RWPE1 (cell line): ENCODE measurements around the gene ERFE.
A peak's percentile ranks its signal among the peaks of the same experiment; 100 is the strongest.

Experiments
- CTCF ChIA-PET: fragments of 350-600 bp; sonication (Branson Sonifier 250); formaldehyde crosslinking; extraction: SDS; loops from one replicate; lab custom pipeline; 2021; lab: Yijun Ruan, JAX
- POLR2A ChIA-PET: fragments of 400-600 bp; formaldehyde crosslinking; extraction: SDS; loops from one replicate; lab custom pipeline; 2020; ENCODE audit warnings: antibody characterized with exemption; ENCODE audit not compliant: low non-redundant PET; lab: Yijun Ruan, JAX
- DNase-seq: peaks from one replicate; pipeline ENCODE4 v3.0.0; 2012; ENCODE audit warnings: low spot score
- H3K27ac ChIP-seq: fragments of 450-650 bp; 2 replicates; pipeline ENCODE4 v1.5.1; 2017
- TF ChIP-seq, protein P1 (sequence below): fragments of 450-650 bp; conservative IDR thresholded peaks from 2 replicates; pipeline ENCODE4 v1.5.1; 2017; ENCODE audit warnings: low read depth, mild to moderate bottlenecking

ERFE gene

DNA sequence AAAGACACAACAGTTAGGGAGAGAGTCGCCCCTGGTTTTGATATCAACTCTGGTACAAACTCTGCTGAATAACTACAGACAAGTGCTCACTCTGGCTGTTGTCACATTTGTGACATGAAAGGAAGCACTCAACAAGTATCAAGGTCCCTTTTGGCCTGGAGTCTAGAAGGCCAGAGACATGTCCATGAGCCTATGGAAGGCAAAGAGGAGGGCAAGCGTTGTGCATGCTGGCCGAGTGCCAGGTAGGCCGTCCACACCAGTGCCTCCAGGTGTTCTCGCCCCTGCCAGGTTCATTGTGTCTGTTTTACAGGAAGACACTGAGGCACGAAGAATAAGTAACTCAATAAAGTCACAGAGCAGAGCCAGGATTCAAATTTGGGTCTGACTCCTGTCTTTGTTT is 23.6 kb downstream of the ERFE start:
- ChIA-PET POLR2A (no interaction called here), CTCF (no interaction called here)
- TF ChIP-seq, protein P1, sequence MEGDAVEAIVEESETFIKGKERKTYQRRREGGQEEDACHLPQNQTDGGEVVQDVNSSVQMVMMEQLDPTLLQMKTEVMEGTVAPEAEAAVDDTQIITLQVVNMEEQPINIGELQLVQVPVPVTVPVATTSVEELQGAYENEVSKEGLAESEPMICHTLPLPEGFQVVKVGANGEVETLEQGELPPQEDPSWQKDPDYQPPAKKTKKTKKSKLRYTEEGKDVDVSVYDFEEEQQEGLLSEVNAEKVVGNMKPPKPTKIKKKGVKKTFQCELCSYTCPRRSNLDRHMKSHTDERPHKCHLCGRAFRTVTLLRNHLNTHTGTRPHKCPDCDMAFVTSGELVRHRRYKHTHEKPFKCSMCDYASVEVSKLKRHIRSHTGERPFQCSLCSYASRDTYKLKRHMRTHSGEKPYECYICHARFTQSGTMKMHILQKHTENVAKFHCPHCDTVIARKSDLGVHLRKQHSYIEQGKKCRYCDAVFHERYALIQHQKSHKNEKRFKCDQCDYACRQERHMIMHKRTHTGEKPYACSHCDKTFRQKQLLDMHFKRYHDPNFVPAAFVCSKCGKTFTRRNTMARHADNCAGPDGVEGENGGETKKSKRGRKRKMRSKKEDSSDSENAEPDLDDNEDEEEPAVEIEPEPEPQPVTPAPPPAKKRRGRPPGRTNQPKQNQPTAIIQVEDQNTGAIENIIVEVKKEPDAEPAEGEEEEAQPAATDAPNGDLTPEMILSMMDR = no peak
- DNase-seq = no peak
- 0 out of 2 replicates have a peak overlapping the region, but pooled peaks have one; percentile 35 for H3K27ac ChIP-seq

DNA sequence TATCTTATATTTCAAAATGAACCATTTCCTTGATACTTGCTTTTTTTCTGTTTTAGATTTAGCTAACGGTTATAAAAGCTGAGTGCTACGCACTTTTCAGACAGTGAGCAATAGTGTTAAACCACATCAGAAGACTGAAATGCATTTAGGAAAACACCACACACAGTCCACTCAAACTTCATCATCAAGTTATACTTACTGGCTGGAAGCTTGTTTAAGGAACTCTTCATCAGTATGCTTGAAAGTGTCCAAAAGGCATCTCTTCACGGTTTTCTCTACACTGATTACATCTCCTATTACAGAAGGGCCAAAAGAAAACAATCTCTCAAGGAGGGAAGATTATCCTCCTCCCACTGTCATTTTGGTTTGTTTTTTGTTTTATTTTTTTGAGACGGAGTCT is 25.1 kb downstream of the ERFE start:
- no peak overlapping the region for H3K27ac ChIP-seq
- TF ChIP-seq, protein P1 = no peak
- ChIA-PET CTCF (interaction anchor here (0.7 kb wide), 1 partner anchor 41 kb away, joined by 5 read pairs; no protein-coding TSS in a partner anchor), POLR2A (no interaction called here)
- DNase-seq = no peak

DNA sequence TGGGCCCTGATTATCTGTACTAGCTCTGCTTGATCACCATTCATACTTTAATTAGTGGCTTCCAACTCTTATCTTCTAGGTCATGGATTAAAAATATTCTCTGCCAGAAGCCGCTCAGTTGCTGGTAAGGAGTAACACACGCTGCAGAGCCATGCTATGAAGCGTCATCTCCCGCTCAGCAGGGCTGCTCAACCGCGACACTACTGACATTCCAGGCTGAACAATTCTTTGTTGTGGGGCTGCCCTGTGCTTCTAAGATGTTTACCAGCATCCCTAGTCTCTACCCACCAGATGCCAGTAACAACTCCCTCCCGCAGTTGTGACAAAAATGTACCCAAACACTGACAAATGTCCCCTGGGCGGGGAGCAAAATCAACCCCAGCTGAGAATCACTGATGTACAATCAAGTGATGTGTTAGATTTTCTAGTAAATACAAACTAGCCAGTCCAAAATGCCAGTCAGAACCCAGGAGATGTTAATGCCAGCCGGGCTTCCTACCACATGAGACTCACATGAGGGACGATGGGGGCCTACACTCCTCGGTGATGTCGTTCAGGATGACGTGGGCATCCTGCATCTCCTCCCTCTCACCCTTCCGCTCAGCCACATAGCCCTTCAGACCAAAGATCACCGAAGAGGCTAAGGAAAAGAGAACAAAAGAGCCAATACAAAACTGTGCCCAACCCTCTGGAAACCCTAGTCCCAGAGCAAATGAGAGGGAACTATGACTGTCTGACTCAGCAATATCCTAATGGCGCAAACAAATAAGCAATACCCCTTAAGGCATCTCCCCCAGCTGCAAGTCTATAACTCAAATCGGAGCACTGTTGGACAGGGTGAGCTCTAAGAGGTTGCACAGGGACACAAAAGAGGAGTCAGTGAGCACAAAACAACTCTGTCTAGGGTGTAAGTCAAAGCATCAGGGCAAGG is 29.1 kb downstream of the ERFE start:
- ChIA-PET CTCF (interaction anchor here (0.9 kb wide), 1 partner anchor 10 kb away, joined by 4 read pairs; no protein-coding TSS in a partner anchor), POLR2A (no interaction called here)
- DNase-seq = no peak
- H3K27ac ChIP-seq = no peak overlapping the region
- TF ChIP-seq, protein P1 = no peak

DNA sequence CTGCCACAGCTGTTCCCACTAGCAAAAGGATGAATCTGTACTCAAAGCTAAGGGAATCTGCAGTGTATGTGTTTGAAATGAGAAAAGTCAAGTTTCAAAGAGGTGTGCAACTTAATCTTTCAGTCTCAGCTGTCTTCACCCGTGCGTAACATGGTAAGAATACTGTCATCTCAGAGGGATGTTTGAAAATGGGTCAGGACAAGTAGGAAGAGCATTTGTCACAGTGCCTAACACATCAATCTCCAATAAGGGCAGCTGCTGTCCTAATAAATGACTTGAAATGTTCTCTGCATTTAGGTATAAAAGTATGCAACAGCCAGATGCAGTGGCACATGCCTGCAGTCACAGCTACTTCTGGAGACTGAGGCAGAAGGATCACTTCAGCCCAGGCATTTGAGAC is 31.7 kb downstream of the ERFE start:
- TF ChIP-seq, protein P1 = no peak
- no peak for DNase-seq
- no peak overlapping the region for H3K27ac ChIP-seq
- POLR2A ChIA-PET = interaction anchor here (0.6 kb wide), 1 partner anchor 213 kb away, joined by 3 read pairs; no protein-coding TSS in a partner anchor
- CTCF ChIA-PET = interaction anchor here (0.9 kb wide), 1 partner anchor 17 kb away, joined by 3 read pairs; no protein-coding TSS in a partner anchor

DNA sequence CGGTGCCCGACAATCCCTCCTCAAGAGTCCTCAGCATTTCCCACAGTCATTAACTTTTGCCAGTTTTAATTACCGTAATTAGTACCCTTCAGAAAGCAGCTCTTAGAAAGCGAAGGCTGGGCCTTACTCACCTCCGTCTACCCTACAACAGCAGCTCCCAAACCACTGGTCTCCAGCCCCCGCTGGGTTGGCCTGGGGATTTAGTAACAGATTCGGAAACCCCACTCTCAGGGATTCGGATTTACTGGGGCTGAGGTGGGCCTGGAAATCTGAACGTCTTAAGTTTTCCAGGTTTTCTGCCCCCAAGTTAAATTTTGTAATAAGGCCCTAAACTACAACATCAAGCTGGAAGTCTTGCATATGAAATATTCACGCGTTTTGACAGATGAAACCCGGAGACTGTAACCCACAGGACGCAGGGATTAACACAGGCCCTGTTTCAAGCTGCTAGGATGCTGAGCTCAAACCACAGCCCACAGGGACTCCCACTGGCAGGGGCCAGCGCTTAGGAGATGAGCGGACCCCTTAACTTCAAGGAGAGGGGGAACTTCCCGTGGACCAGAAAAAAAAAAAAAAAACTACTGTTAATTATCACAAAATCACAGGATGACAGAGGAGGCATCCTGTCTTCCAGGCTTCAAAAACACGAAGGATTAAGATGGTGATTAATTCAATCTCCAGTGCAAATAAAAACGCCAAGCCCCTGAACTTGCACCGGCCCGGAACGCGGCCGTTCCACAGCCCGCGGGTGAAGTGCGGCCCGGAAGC is 43.7 kb downstream of the ERFE start:
- ChIA-PET CTCF (interaction anchor here (0.6 to 0.7 kb wide), 2 partner anchors 13 to 457 kb away, joined by 3 read pairs; no protein-coding TSS in a partner anchor), POLR2A (no interaction called here)
- TF ChIP-seq, protein P1 = no peak
- DNase-seq = peak; percentile 42
- peak overlapping the region; percentile 83 for H3K27ac ChIP-seq
